CD1c-positive myeloid dendritic cell (primary cell): ENCODE measurements around the gene RPS29.
A peak's percentile ranks its signal among the peaks of the same experiment; 100 is the strongest.
"Not testable (repeated sequence)": the region's sequence is repeated elsewhere in the genome, so short reads cannot be mapped to it uniquely, and the experiment has no call there.

ENCODE experiments used
- DNase-seq: peaks from one replicate; pipeline ENCODE4 v3.0.0-alpha.2; 2016; ENCODE audit errors: extremely low spot score

The RPS29 gene

GRCh38 chr14:49585803-49586672 is at the start of gene RPS29:
Gene RPS29, minus strand, starts transcription at chr14:49586380. Its CDS starts 34 bp downstream, at chr14:49586346.
- DNase-seq: peak; percentile 100

GRCh38 chr14:49634547-49635334 is 48.6 kb upstream of the RPS29 start, which contains the start of gene DNAAF2:
Gene DNAAF2, minus strand, starts transcription at chr14:49635244. Its CDS starts 95 bp downstream, at chr14:49635149.
- peak; percentile 69 for DNase-seq

GRCh38 chr14:49633640-49634546 is 47.7 kb upstream of the RPS29 start:
- peak; percentile 97 for DNase-seq

GRCh38 chr14:49623941-49624839 is 38.0 kb upstream of the RPS29 start:
- no peak for DNase-seq

- DNase-seq: no peak
Observed at GRCh38 chr14:49623387-49623786, 37.2 kb upstream of the RPS29 start.

- no peak for DNase-seq
Observed at GRCh38 chr14:49622022-49622607, 35.9 kb upstream of the RPS29 start.

- DNase-seq: peak; percentile 90
Observed at GRCh38 chr14:49621114-49621881, 35.1 kb upstream of the RPS29 start.

GRCh38 chr14:49620182-49621113 is 34.3 kb upstream of the RPS29 start, which contains the start of the genes MGAT2 and RPL36AL:
Gene MGAT2, plus strand, starts transcription at chr14:49620799. Its CDS starts 470 bp downstream, at chr14:49621269.
Gene RPL36AL, minus strand, starts transcription at chr14:49620626. Its CDS starts 1,522 bp downstream, at chr14:49619104.
- DNase-seq: peak; percentile 98

- DNase-seq: no peak
Observed at GRCh38 chr14:49619730-49620129, 33.5 kb upstream of the RPS29 start.

GRCh38 chr14:49619273-49619672 is 33.1 kb upstream of the RPS29 start:
- not testable (repeated sequence) for DNase-seq

GRCh38 chr14:49617852-49618519 is 31.8 kb upstream of the RPS29 start:
- DNase-seq: no peak

- DNase-seq: no peak
Observed at GRCh38 chr14:49615776-49616175, 29.6 kb upstream of the RPS29 start.

- no peak for DNase-seq
Observed at GRCh38 chr14:49614196-49614595, 28.0 kb upstream of the RPS29 start.

GRCh38 chr14:49612671-49613070 is 26.5 kb upstream of the RPS29 start:
- DNase-seq: no peak

GRCh38 chr14:49612251-49612650 is 26.1 kb upstream of the RPS29 start:
- no peak for DNase-seq

GRCh38 chr14:49607583-49607982 is 21.4 kb upstream of the RPS29 start:
- no peak for DNase-seq
